T-helper 2 cell treated with Interferon-gamma antibody and Interleukin-4, amounts not matched to agents 100 ng/mL and 5 ng/mL, for 36 hours (primary cell): Measurements from ENCODE around the gene RUVBL1. TPM values are rescaled to one million over a fixed set of nuclear protein-coding genes. Genes with fewer than 3 reads are reported as not detected.

ENCODE experiments used
- intact Hi-C: fragments of 100-400 bp; cut with micrococcal nuclease; formaldehyde crosslinking; loops from one replicate; pipeline ENCODE4 v1.15.1; 2023
- total RNA-seq: library from RNA; stranded (reverse); gene quantifications from 2 replicates; pipeline ENCODE4 v1.2.3, GENCODE V29; 2022

Gene RUVBL1
- total RNA-seq: 72.1 and 79.1 TPM in 2 replicates

- intact Hi-C loops: loop anchor here (1.0 kb wide), 4 partner anchors 11 to 71 kb away; partner anchors contain the start of genes EEFSEC and SEC61A1
Observed at GRCh38 chr3:128123538-128124368, at the start of gene RUVBL1. RUVBL1 (minus strand) TSS chr3:128123812; CDS start chr3:128123724, 88 bp downstream.

- intact Hi-C loops: no loop called here
Observed at GRCh38 chr3:128173200-128173599, 49.6 kb upstream of the RUVBL1 start.

GRCh38 chr3:128170866-128171516 lies 47.4 kb upstream of the RUVBL1 start:
- intact Hi-C loops: no loop called here

GRCh38 chr3:128168836-128169235 lies 45.2 kb upstream of the RUVBL1 start:
- intact Hi-C loops: no loop called here

GRCh38 chr3:128167973-128168674 lies 44.5 kb upstream of the RUVBL1 start:
- intact Hi-C loops: no loop called here

GRCh38 chr3:128167646-128167972 lies 44.0 kb upstream of the RUVBL1 start:
- intact Hi-C loops: no loop called here

GRCh38 chr3:128166971-128167453 lies 43.4 kb upstream of the RUVBL1 start:
- intact Hi-C loops: no loop called here

GRCh38 chr3:128163432-128163831 lies 39.8 kb upstream of the RUVBL1 start:
- intact Hi-C loops: no loop called here

- intact Hi-C loops: no loop called here
Observed at GRCh38 chr3:128160661-128161060, 37.0 kb upstream of the RUVBL1 start.

GRCh38 chr3:128155616-128156360 lies 32.2 kb upstream of the RUVBL1 start:
- intact Hi-C loops: loop anchor here (10.0 kb wide), 1 partner anchor 1959 kb away; no protein-coding TSS in a partner anchor

- intact Hi-C loops: loop anchor here (5.0 to 10.0 kb wide), 2 partner anchors 42 to 1960 kb away; no protein-coding TSS in a partner anchor
Observed at GRCh38 chr3:128154354-128154753, 30.7 kb upstream of the RUVBL1 start.

GRCh38 chr3:128153156-128154041 lies 29.8 kb upstream of the RUVBL1 start, which contains the start of gene EEFSEC:
EEFSEC (plus strand) TSS chr3:128153481; CDS start chr3:128153508, 27 bp downstream.
- intact Hi-C loops: loop anchor here (1.0 to 10.0 kb wide), 4 partner anchors 30 to 1961 kb away; partner anchors contain the start of genes RUVBL1 and SEC61A1

GRCh38 chr3:128152419-128153155 lies 29.0 kb upstream of the RUVBL1 start:
- intact Hi-C loops: loop anchor here (1.0 to 10.0 kb wide), 4 partner anchors 29 to 1962 kb away; partner anchors contain the start of genes RUVBL1 and SEC61A1

- intact Hi-C loops: loop anchor here (5.0 to 10.0 kb wide), 2 partner anchors 40 to 1963 kb away; no protein-coding TSS in a partner anchor
Observed at GRCh38 chr3:128151758-128152274, 28.2 kb upstream of the RUVBL1 start.

GRCh38 chr3:128149650-128150049 lies 26.0 kb upstream of the RUVBL1 start:
- intact Hi-C loops: loop anchor here (5.0 to 10.0 kb wide), 2 partner anchors 37 to 1965 kb away; no protein-coding TSS in a partner anchor

- intact Hi-C loops: no loop called here
Observed at GRCh38 chr3:128146201-128146600, 22.6 kb upstream of the RUVBL1 start.

- intact Hi-C loops: no loop called here
Observed at GRCh38 chr3:128145279-128145678, 21.7 kb upstream of the RUVBL1 start.

GRCh38 chr3:128144512-128145187 lies 21.0 kb upstream of the RUVBL1 start:
- intact Hi-C loops: no loop called here
